ENCODE data around the gene CNTNAP2.

DNA sequence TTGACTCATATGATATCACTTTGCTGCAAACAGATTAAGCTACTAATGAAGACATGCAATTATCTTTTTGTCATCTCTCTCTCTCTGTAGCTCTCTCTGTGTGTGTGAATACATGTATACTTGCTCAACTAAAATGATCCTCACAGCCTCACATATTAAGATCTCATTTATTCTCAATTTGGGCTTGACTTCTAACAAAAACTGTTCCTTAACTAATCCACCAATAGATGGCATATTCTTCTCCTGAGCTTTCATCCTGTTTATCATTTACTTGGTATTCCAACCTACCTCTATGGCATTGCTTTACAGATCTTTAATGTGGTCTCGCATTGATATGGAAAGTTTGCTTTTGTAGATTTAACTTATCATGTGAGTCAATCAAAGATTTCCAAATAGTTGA, 540.4 kb downstream of the CNTNAP2 start:
- TF ChIP-seq, protein P1, sequence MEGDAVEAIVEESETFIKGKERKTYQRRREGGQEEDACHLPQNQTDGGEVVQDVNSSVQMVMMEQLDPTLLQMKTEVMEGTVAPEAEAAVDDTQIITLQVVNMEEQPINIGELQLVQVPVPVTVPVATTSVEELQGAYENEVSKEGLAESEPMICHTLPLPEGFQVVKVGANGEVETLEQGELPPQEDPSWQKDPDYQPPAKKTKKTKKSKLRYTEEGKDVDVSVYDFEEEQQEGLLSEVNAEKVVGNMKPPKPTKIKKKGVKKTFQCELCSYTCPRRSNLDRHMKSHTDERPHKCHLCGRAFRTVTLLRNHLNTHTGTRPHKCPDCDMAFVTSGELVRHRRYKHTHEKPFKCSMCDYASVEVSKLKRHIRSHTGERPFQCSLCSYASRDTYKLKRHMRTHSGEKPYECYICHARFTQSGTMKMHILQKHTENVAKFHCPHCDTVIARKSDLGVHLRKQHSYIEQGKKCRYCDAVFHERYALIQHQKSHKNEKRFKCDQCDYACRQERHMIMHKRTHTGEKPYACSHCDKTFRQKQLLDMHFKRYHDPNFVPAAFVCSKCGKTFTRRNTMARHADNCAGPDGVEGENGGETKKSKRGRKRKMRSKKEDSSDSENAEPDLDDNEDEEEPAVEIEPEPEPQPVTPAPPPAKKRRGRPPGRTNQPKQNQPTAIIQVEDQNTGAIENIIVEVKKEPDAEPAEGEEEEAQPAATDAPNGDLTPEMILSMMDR (conservative IDR thresholded peaks at IDR 0.05; ENCODE audit: low read length) = 0 out of 2 replicates have a peak, but pooled peaks have one; percentile 16
- no peak for TF ChIP-seq EZH2phosphoT487 (IDR thresholded peaks at IDR 0.05; ENCODE audit: borderline replicate concordance, low read depth, low read length)
